ENCODE measurements around the gene HERC2. TPM values are rescaled to one million over a fixed set of nuclear protein-coding genes. Genes with fewer than 3 reads are reported as not detected.
"Not testable (repeated sequence)": the region's sequence is repeated elsewhere in the genome, so short reads cannot be mapped to it uniquely, and the experiment has no call there.

The HERC2 gene
- total and polyA plus RNA-seq, 7 donors: 23.9 to 59.7 (median 41.1) TPM

DNA sequence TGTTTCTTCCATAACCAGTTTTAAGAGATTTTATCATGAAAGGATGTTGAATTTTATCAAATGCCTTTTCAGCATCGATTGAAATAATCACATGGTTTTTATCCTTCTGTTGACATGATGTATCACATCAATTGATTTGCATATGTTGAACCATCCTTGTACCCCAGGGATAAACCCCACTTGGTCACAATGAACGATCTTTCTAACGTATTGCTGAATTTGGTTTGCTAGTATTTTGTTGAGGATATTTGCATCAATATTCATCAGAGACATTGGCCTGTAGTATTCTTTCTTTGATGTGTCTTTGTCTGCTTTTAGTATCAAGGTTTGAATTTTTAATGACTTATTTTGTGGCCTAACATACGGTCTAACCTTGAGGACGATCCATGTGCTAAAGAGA is 13.3 kb downstream of the HERC2 start:
- H3K9me3 ChIP-seq; DNase-seq; ATAC-seq; H3K27me3 ChIP-seq (ENCODE audit: insufficient read depth in 3 of 3, low read length in 2 of 3); H3K27ac ChIP-seq; H3K4me1 ChIP-seq; intact Hi-C loops (cut with DNase I); H3K36me3 ChIP-seq (ENCODE audit: insufficient read depth in 1 of 2, low read depth in 1 of 2); H3K4me3 ChIP-seq: not testable (repeated sequence)
- 98 to 100% (median 100%) methylated on average over 5 of the region's 5 CpGs for WGBS, 3 donors

DNA sequence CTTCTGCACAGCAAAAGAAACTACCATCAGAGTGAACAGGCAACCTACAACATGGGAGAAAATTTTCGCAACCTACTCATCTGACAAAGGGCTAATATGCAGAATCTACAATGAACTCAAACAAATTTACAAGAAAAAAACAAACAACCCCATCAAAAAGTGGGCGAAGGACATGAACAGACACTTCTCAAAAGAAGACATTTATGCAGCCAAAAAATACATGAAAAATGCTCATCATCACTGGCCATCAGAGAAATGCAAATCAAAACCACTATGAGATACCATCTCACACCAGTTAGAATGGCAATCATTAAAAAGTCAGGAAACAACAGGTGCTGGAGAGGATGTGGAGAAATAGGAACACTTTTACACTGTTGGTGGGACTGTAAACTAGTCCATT is 16.3 kb downstream of the HERC2 start:
- H3K27me3 ChIP-seq (ENCODE audit: insufficient read depth in 3 of 3, low read length in 2 of 3); intact Hi-C loops (cut with DNase I); H3K4me3 ChIP-seq; H3K36me3 ChIP-seq (ENCODE audit: insufficient read depth in 1 of 2, low read depth in 1 of 2); ATAC-seq; H3K9me3 ChIP-seq; H3K27ac ChIP-seq; DNase-seq; H3K4me1 ChIP-seq: not testable (repeated sequence)
- WGBS, 3 donors: 93 to 100% (median 98%) methylated on average over 1 to 2 of the region's 2 CpGs

DNA sequence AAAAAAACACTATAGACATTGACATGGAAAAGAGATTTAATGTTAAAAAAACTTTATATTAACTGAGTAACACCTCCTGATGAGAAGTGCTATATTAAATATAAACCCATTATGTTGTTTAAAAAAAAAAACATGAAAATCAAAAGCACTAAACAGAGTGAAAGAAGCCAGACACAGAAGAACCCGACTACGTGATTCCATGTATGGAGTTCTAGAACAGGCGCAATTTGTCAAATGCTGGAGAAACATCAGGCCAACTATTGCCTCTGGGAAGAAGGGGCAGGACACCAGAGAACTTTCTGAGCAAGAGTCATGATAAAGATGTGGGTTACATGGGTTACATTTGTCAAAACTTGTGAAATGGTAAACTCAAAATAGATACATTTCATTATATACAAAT is 24.5 kb downstream of the HERC2 start:
- DNase-seq; H3K27ac ChIP-seq; H3K36me3 ChIP-seq (ENCODE audit: insufficient read depth in 1 of 2, low read depth in 1 of 2); H3K27me3 ChIP-seq (ENCODE audit: insufficient read depth in 3 of 3, low read length in 2 of 3); ATAC-seq; H3K4me1 ChIP-seq; intact Hi-C loops (cut with DNase I); H3K4me3 ChIP-seq; H3K9me3 ChIP-seq: not testable (repeated sequence)
- WGBS, 3 donors: 94 to 96% (median 94%) methylated on average over 3 of the region's 3 CpGs

DNA sequence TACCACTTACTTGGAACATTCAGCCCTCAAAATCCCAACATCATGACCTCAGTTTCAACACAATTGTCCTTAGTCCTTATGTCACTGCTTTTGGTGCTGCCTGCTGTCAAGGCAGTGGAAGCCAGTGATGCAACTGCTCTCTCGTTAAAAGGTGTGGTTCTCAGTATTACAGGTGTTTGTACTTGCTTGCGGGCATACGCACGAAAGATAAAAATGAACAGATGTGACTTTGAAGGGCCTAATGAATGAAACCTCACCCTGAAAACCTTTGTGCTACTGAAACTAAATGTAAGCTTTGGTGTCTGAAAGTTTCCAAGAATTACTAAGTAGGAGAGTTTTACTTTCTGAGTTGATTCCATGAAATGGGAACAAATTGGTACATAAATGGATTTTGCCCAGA is 25.2 kb downstream of the HERC2 start:
- H3K27ac ChIP-seq; H3K27me3 ChIP-seq (ENCODE audit: insufficient read depth in 3 of 3, low read length in 2 of 3); intact Hi-C loops (cut with DNase I); H3K4me3 ChIP-seq; ATAC-seq; H3K9me3 ChIP-seq; DNase-seq; H3K4me1 ChIP-seq: not testable (repeated sequence)
- WGBS, 3 donors: 87 to 92% (median 90%) methylated on average over 4 of the region's 4 CpGs
- H3K36me3 ChIP-seq (ENCODE audit: insufficient read depth in 1 of 2, low read depth in 1 of 2): peaks cover 0 to 10% of the 10 kb centered on the region in 2 donors

DNA sequence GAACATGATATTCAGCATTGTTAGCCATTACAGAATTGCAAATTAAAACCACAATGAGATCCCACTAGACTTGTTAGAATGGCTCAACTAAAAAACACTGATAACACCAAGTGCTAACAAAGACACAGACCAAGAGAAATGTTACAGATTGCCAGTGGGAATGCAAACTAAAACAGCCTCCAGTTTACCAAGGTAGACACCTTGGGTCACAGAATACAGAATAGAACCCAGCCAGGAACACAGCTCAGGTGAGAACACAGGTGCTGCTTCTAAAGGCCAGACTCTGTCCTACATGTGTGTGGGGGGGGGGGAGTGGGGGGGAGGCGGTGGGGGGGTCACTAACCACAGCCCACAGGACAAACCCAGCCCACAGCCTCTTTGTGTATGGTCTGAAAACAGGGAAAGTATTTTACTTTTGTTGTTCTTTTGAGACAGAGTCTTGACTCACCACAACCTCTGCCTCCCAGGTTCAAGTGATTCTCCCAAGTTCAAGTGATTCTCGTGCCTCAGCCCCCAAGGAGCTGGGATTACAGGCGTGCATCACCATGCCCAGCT is 26.9 kb downstream of the HERC2 start:
- H3K9me3 ChIP-seq; DNase-seq; H3K4me3 ChIP-seq; H3K27ac ChIP-seq; intact Hi-C loops (cut with DNase I); H3K27me3 ChIP-seq (ENCODE audit: insufficient read depth in 3 of 3, low read length in 2 of 3); H3K4me1 ChIP-seq; ATAC-seq: not testable (repeated sequence)
- WGBS, 3 donors: 82 to 90% (median 88%) methylated on average over 3 of the region's 3 CpGs
- peaks cover 0 to 27% of the 10 kb centered on the region in 2 donors for H3K36me3 ChIP-seq (ENCODE audit: insufficient read depth in 1 of 2, low read depth in 1 of 2)

DNA sequence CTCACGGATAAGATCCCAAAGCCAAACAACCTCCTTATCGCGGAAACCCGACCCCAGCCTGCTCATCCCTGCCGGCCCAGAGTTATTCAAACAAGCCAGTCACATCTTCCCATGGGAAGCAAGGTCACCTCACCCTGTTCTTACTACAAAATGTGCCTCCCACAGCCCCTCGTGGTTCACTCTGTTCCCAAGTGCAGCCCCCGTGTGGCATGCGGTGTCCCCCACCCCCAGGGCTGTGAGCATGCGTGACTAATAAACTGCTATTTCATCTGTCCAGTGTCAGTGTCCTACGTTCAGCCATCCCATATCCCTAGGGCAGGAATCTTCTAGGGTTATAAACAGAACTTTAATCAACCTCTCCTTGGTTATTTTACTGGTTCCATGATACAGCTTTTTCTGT is 27.4 kb downstream of the HERC2 start:
- H3K4me1 ChIP-seq; H3K9me3 ChIP-seq; intact Hi-C loops (cut with DNase I); ATAC-seq; H3K27me3 ChIP-seq (ENCODE audit: insufficient read depth in 3 of 3, low read length in 2 of 3); H3K4me3 ChIP-seq; DNase-seq; H3K27ac ChIP-seq: not testable (repeated sequence)
- peaks cover 0 to 32% of the 10 kb centered on the region in 2 donors for H3K36me3 ChIP-seq (ENCODE audit: insufficient read depth in 1 of 2, low read depth in 1 of 2)
- 44 to 54% (median 53%) methylated on average over 7 to 9 of the region's 10 CpGs for WGBS, 3 donors

DNA sequence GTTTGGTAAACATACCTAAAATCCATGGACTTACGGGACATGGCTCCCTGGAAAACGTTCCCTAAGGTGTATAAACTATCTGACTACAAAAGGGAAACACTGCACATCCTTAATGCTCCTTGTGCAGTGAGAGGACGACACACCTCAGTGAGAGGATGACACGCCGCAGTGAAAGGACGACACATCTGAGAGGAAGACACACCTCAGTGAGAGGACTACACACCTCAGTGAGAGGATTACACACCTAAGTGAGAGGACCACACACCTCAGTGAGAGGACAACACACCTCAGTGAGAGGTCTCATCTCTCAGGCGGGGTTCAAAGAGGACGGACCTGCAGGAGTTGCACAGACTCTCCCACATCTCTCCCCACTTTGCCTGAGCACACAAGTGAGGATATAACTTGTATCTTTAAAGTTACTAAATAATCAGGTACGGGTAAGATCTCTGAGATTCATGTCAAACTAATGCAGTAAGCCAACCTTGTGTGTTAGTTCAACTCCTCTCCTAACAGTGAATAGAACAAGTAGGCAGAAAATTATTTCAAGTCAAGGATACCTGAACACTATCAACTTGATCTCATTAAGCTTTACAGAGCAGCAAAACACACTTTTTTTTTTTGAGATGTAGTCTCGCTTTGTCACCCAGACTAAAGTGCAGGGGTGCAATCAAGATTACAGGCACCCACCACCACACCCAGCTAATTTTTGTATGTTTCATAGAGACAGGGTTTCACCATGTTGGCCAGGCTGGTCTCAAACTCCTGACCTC is 32.1 kb downstream of the HERC2 start:
- 97 to 99% (median 97%) methylated on average over 10 of the region's 10 CpGs for WGBS, 3 donors
- intact Hi-C loops (cut with DNase I): no loop called here
- peaks cover 4 to 33% of the 10 kb centered on the region in 2 donors for H3K36me3 ChIP-seq (ENCODE audit: insufficient read depth in 1 of 2, low read depth in 1 of 2)
- no peaks in the 10 kb centered on the region for H3K27me3 ChIP-seq (ENCODE audit: insufficient read depth in 3 of 3, low read length in 2 of 3)
- ATAC-seq (no peak), DNase-seq (no peak)
- H3K27ac ChIP-seq: no peak overlapping the region
- no peak for TF ChIP-seq CTCF (IDR thresholded peaks at IDR 0.05)
- H3K4me1 ChIP-seq: no peaks in the 10 kb centered on the region
- no peaks in the 10 kb centered on the region for H3K9me3 ChIP-seq
- H3K4me3 ChIP-seq: no peak overlapping the region

GRCh38 chr15:28288830-28289693 is 32.9 kb downstream of the HERC2 start:
- H3K27ac ChIP-seq; H3K27me3 ChIP-seq (ENCODE audit: insufficient read depth in 3 of 3, low read length in 2 of 3); intact Hi-C loops (cut with DNase I); H3K9me3 ChIP-seq; DNase-seq; H3K4me1 ChIP-seq; ATAC-seq; H3K4me3 ChIP-seq: not testable (repeated sequence)
- H3K36me3 ChIP-seq (ENCODE audit: insufficient read depth in 1 of 2, low read depth in 1 of 2): peaks cover 4 to 33% of the 10 kb centered on the region in 2 donors
- 74 to 87% (median 85%) methylated on average over 5 to 7 of the region's 7 CpGs for WGBS, 3 donors

DNA sequence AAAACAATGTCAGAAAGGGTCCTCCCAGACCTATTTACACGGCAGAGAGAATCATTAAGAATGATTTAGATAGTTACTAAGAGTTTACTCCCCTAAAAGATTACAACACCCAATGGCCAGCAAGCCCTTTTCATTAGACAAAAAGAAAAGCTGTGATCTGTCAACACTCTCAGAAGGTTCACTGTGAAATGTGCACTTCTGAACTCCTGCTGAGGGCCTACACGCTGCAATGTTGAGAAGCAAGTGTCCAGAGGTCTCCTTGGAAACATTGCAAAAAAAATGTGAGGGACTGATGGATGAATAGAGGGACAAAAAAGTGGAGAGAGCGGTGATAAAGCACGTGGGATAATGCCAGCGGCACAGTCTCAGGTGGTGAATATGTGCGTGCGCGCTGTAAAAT is 35.3 kb downstream of the HERC2 start:
- H3K27me3 ChIP-seq (ENCODE audit: insufficient read depth in 3 of 3, low read length in 2 of 3); DNase-seq; H3K4me1 ChIP-seq; H3K4me3 ChIP-seq; ATAC-seq; H3K9me3 ChIP-seq; H3K27ac ChIP-seq; intact Hi-C loops (cut with DNase I): not testable (repeated sequence)
- 79 to 80% (median 80%) methylated on average over 7 to 8 of the region's 8 CpGs for WGBS, 3 donors
- H3K36me3 ChIP-seq (ENCODE audit: insufficient read depth in 1 of 2, low read depth in 1 of 2): peaks cover 4 to 21% of the 10 kb centered on the region in 2 donors

Data from psoas muscle (tissue), 8 donors.